ENCODE data around the gene NOBOX. TPM values are rescaled to one million over a fixed set of nuclear protein-coding genes. Genes with fewer than 3 reads are reported as not detected.
"Not testable (repeated sequence)": the region's sequence is repeated elsewhere in the genome, so short reads cannot be mapped to it uniquely, and the experiment has no call there.

NOBOX gene
- total RNA-seq, 2 donors from 2014 or later: not detected

- Histone ChIP-seq H3K27me3 (no peaks in the 10 kb centered on the region), H3K36me3 (no peaks in the 10 kb centered on the region), H3K4me3 (no peak overlapping the region), H3K27ac (no peak overlapping the region), H3K4me1 (no peaks in the 10 kb centered on the region), H3K9me3 (no peaks in the 10 kb centered on the region)
- TF ChIP-seq CTCF (IDR thresholded peaks at IDR 0.05): no peak
- DNase-seq (ENCODE audit: low spot score): no peak
Measured at GRCh38 chr7:144379776-144380384, 23.6 kb downstream of the NOBOX start.

GRCh38 chr7:144378651-144379050, 24.8 kb downstream of the NOBOX start:
- Histone ChIP-seq H3K4me1 (no peaks in the 10 kb centered on the region), H3K27ac (no peak overlapping the region), H3K27me3 (no peaks in the 10 kb centered on the region), H3K9me3 (no peaks in the 10 kb centered on the region), H3K4me3 (no peak overlapping the region), H3K36me3 (no peaks in the 10 kb centered on the region)
- no peak for TF ChIP-seq CTCF (IDR thresholded peaks at IDR 0.05)
- DNase-seq (ENCODE audit: low spot score): no peak

GRCh38 chr7:144369221-144369620, 34.3 kb downstream of the NOBOX start:
- not testable (repeated sequence) for H3K36me3 ChIP-seq; H3K27ac ChIP-seq; H3K4me1 ChIP-seq; H3K27me3 ChIP-seq; H3K9me3 ChIP-seq; H3K4me3 ChIP-seq; DNase-seq (ENCODE audit: low spot score)

GRCh38 chr7:144367250-144367649, 36.2 kb downstream of the NOBOX start:
- H3K27ac ChIP-seq; H3K36me3 ChIP-seq; DNase-seq (ENCODE audit: low spot score); H3K4me3 ChIP-seq; H3K4me1 ChIP-seq; H3K27me3 ChIP-seq; H3K9me3 ChIP-seq: not testable (repeated sequence)

- DNase-seq (ENCODE audit: low spot score); H3K36me3 ChIP-seq; H3K27ac ChIP-seq; H3K9me3 ChIP-seq; H3K4me3 ChIP-seq; H3K4me1 ChIP-seq; H3K27me3 ChIP-seq: not testable (repeated sequence)
Measured at GRCh38 chr7:144365523-144365922, 38.0 kb downstream of the NOBOX start.

GRCh38 chr7:144362061-144362460, 41.4 kb downstream of the NOBOX start:
- not testable (repeated sequence) for H3K9me3 ChIP-seq; H3K4me1 ChIP-seq; H3K27ac ChIP-seq; H3K4me3 ChIP-seq; H3K36me3 ChIP-seq; DNase-seq (ENCODE audit: low spot score); H3K27me3 ChIP-seq

- H3K36me3 ChIP-seq; H3K4me3 ChIP-seq; H3K9me3 ChIP-seq; H3K27me3 ChIP-seq; H3K4me1 ChIP-seq; H3K27ac ChIP-seq; DNase-seq (ENCODE audit: low spot score): not testable (repeated sequence)
Measured at GRCh38 chr7:144356860-144357259, 46.6 kb downstream of the NOBOX start.

- not testable (repeated sequence) for H3K27ac ChIP-seq; H3K27me3 ChIP-seq; H3K4me1 ChIP-seq; H3K4me3 ChIP-seq; DNase-seq (ENCODE audit: low spot score); H3K36me3 ChIP-seq; H3K9me3 ChIP-seq
Measured at GRCh38 chr7:144356185-144356584, 47.3 kb downstream of the NOBOX start.

GRCh38 chr7:144355176-144355822, 48.2 kb downstream of the NOBOX start, which contains the start of gene ARHGEF5:
Gene ARHGEF5 (plus strand): TSS chr7:144355402. CDS start chr7:144362670, 7,268 bp downstream.
- not testable (repeated sequence) for H3K9me3 ChIP-seq; H3K27ac ChIP-seq; DNase-seq (ENCODE audit: low spot score); H3K4me3 ChIP-seq; H3K27me3 ChIP-seq; H3K36me3 ChIP-seq; H3K4me1 ChIP-seq

GRCh38 chr7:144351667-144352066, 51.8 kb downstream of the NOBOX start:
- H3K27me3 ChIP-seq; H3K36me3 ChIP-seq; H3K4me3 ChIP-seq; DNase-seq (ENCODE audit: low spot score); H3K4me1 ChIP-seq; H3K27ac ChIP-seq; H3K9me3 ChIP-seq: not testable (repeated sequence)

GRCh38 chr7:144348625-144349024, 54.9 kb downstream of the NOBOX start:
- not testable (repeated sequence) for H3K36me3 ChIP-seq; H3K27ac ChIP-seq; H3K27me3 ChIP-seq; H3K9me3 ChIP-seq; H3K4me1 ChIP-seq; H3K4me3 ChIP-seq; DNase-seq (ENCODE audit: low spot score)
